Mesenchymal stem cell (in vitro differentiated cells and primary cell): ENCODE results near the gene TNRC6C.
A peak's percentile ranks its signal among the peaks of the same experiment; 100 is the strongest.

Experiments
- DNase-seq: peaks from one replicate; pipeline ENCODE4 v3.0.0-alpha.2; 2013
- H2AFZ ChIP-seq: one replicate; pipeline ENCODE4 v1.6.1; 2013; ENCODE audit warnings: low read depth, mild to moderate bottlenecking, control low read depth, inconsistent platforms, low read length, moderate library complexity
- H2AK5ac ChIP-seq: 2 replicates; pipeline ENCODE4 v1.6.1; 2013; ENCODE audit warnings: low read length, moderate library complexity, mild to moderate bottlenecking, inconsistent platforms; ENCODE audit not compliant: severe bottlenecking
- H2BK120ac ChIP-seq: one replicate; pipeline ENCODE4 v1.6.1; 2013; ENCODE audit warnings: low read depth, mild to moderate bottlenecking, inconsistent platforms, low read length, moderate library complexity
- H2BK12ac ChIP-seq, 2 experiments: one replicate each; pipeline ENCODE4 v1.6.1; 2013; ENCODE audit warnings: inconsistent platforms in 2 of 2, low read length in 2 of 2, mild to moderate bottlenecking in 2 of 2, moderate library complexity in 2 of 2, control low read depth in 1 of 2
- H2BK15ac ChIP-seq: one replicate; pipeline ENCODE4 v1.6.1; 2013; ENCODE audit warnings: mild to moderate bottlenecking, low read depth, inconsistent platforms; ENCODE audit not compliant: poor library complexity, severe bottlenecking
- H2BK5ac ChIP-seq: 2 replicates; pipeline ENCODE4 v1.6.1; 2013; ENCODE audit warnings: low read depth, mild to moderate bottlenecking, low read length, control low read depth, inconsistent platforms; ENCODE audit not compliant: poor library complexity, severe bottlenecking
- H3K14ac ChIP-seq, 2 experiments: one replicate each; pipeline ENCODE4 v1.6.1; 2013; ENCODE audit warnings: inconsistent platforms in 2 of 2, low read length in 2 of 2, control low read depth in 1 of 2, mild to moderate bottlenecking in 1 of 2, moderate library complexity in 1 of 2
- H3K18ac ChIP-seq, 2 experiments: one replicate each; pipeline ENCODE4 v1.6.1; 2013; ENCODE audit warnings: inconsistent platforms in 2 of 2, low read length in 2 of 2, control low read depth in 1 of 2, low read depth in 1 of 2, mild to moderate bottlenecking in 1 of 2
- H3K23ac ChIP-seq, 2 experiments: one replicate each; pipeline ENCODE4 v1.6.1; 2013; ENCODE audit warnings: inconsistent platforms in 2 of 2, low read length in 2 of 2, mild to moderate bottlenecking in 2 of 2, moderate library complexity in 2 of 2, control low read depth in 1 of 2
- H3K27ac ChIP-seq: 2 replicates; pipeline ENCODE4 v1.5.1; 2013; ENCODE audit warnings: mild to moderate bottlenecking, moderate library complexity, low read length, control low read depth, inconsistent platforms; ENCODE audit not compliant: poor library complexity, severe bottlenecking
- H3K27me3 ChIP-seq, 2 experiments: 2 replicates each; pipeline versions ENCODE4 v1.6.1 to v1.7.0; 2013; ENCODE audit warnings: low read length in 2 of 2, mild to moderate bottlenecking in 2 of 2, moderate library complexity in 2 of 2, control low read depth in 1 of 2, inconsistent platforms in 1 of 2; ENCODE audit not compliant: control insufficient read depth in 1 of 2, insufficient read depth in 1 of 2
- H3K36me3 ChIP-seq, 2 experiments: 2 replicates each; pipeline versions ENCODE4 v1.6.1 to v1.7.0; 2013; ENCODE audit warnings: low read length in 2 of 2, control low read depth in 1 of 2, inconsistent platforms in 1 of 2, low read depth in 1 of 2, mild to moderate bottlenecking in 1 of 2; ENCODE audit not compliant: insufficient read depth in 2 of 2, control insufficient read depth in 1 of 2
- H3K4ac ChIP-seq, 2 experiments: one replicate each; pipeline ENCODE4 v1.6.1; 2013; ENCODE audit warnings: inconsistent platforms in 2 of 2, low read length in 2 of 2, mild to moderate bottlenecking in 2 of 2, moderate library complexity in 2 of 2, control low read depth in 1 of 2, low read depth in 1 of 2
- H3K4me1 ChIP-seq: 2 replicates; pipeline ENCODE4 v1.6.1; 2013; ENCODE audit warnings: low read depth, low read length, control low read depth; ENCODE audit not compliant: control insufficient read depth, insufficient read depth
- H3K4me2 ChIP-seq: 2 replicates; pipeline ENCODE4 v1.6.1; 2013; ENCODE audit warnings: low read length, mild to moderate bottlenecking, inconsistent platforms; ENCODE audit not compliant: poor library complexity, severe bottlenecking
- H3K4me3 ChIP-seq, 2 experiments: 2 replicates each; pipeline versions ENCODE4 v1.5.1 to v1.7.0; 2013; ENCODE audit warnings: low read length in 2 of 2, mild to moderate bottlenecking in 2 of 2, control low read depth in 1 of 2, low read depth in 1 of 2; ENCODE audit not compliant: insufficient read depth in 1 of 2
- H3K79me1 ChIP-seq: replicated peaks from 2 replicates; pipeline ENCODE4 v1.6.1; 2013; ENCODE audit warnings: mild to moderate bottlenecking, control low read depth, low read length, inconsistent platforms; ENCODE audit not compliant: poor library complexity, severe bottlenecking
- H3K9ac ChIP-seq: 2 replicates; pipeline ENCODE4 v1.7.0; 2013; ENCODE audit warnings: mild to moderate bottlenecking, low read length, moderate library complexity
- H3K9me3 ChIP-seq: 2 replicates; pipeline ENCODE4 v1.7.0; 2013; ENCODE audit warnings: mild to moderate bottlenecking, low read length; ENCODE audit not compliant: control insufficient read depth
- H4K8ac ChIP-seq: one replicate; pipeline ENCODE4 v1.6.1; 2013; ENCODE audit warnings: inconsistent platforms, mild to moderate bottlenecking, low read length, moderate library complexity
- H4K91ac ChIP-seq: one replicate; pipeline ENCODE4 v1.6.1; 2013; ENCODE audit warnings: mild to moderate bottlenecking, low read length, inconsistent platforms
- WGBS: methylation state at CpG from one replicate; pipeline ENCODE4 v1.1.7; 2013; ENCODE audit warnings: mixed read lengths; 5-methylcytosine and 5-hydroxymethylcytosine counted together

The TNRC6C gene

GRCh38 chr17:78041386-78042179, 83.1 kb downstream of the TNRC6C start:
- Histone ChIP-seq H3K79me1 (peaks cover 2% of the 10 kb centered on the region), H3K36me3 (peaks cover 3 to 4% of the 10 kb centered on the region in 2 experiments), H2AK5ac (no peak overlapping the region), H3K4ac (no peak overlapping the region), H3K23ac (no peak overlapping the region), H3K9ac (peak overlapping the region; percentile 91), H3K4me2 (no peak overlapping the region), H2BK120ac (no peak overlapping the region), H2BK12ac (no peak overlapping the region), H3K4me1 (peaks cover 2% of the 10 kb centered on the region), H3K4me3 (peak overlapping the region in 1 of 2 experiments; percentile 90), H4K91ac (no peak overlapping the region), H2BK5ac (no peak overlapping the region), H2AFZ (no peak overlapping the region), H3K18ac (no peak overlapping the region), H3K27ac (no peak overlapping the region), H2BK15ac (no peak overlapping the region), H4K8ac (no peak overlapping the region), H3K14ac (no peak overlapping the region), H3K27me3 (no peaks in the 10 kb centered on the region), H3K9me3 (no peaks in the 10 kb centered on the region)
- peak; percentile 21 for DNase-seq
- WGBS, result 25% methylated on average over 2 of the region's 6 CpGs

GRCh38 chr17:78042542-78042941, 84.0 kb downstream of the TNRC6C start:
- no peak overlapping the region for H3K14ac ChIP-seq
- H3K4ac ChIP-seq, result no peak overlapping the region
- H4K91ac ChIP-seq, result no peak overlapping the region
- H3K18ac ChIP-seq, result no peak overlapping the region
- H3K27ac ChIP-seq, result no peak overlapping the region
- H4K8ac ChIP-seq, result no peak overlapping the region
- no peak overlapping the region for H2AFZ ChIP-seq
- peaks cover 0 to 4% of the 10 kb centered on the region in 2 experiments for H3K36me3 ChIP-seq
- peaks cover 2% of the 10 kb centered on the region for H3K79me1 ChIP-seq
- H3K4me2 ChIP-seq, result no peak overlapping the region
- H2BK120ac ChIP-seq, result no peak overlapping the region
- H2BK5ac ChIP-seq, result no peak overlapping the region
- H3K9ac ChIP-seq, result no peak overlapping the region
- WGBS, result 100% methylated on average over 2 of the region's 5 CpGs
- no peak overlapping the region for H2AK5ac ChIP-seq
- H3K4me3 ChIP-seq, result no peak overlapping the region
- H3K27me3 ChIP-seq, result no peaks in the 10 kb centered on the region
- DNase-seq, result no peak
- no peaks in the 10 kb centered on the region for H3K9me3 ChIP-seq
- H2BK12ac ChIP-seq, result no peak overlapping the region
- H3K23ac ChIP-seq, result no peak overlapping the region
- H2BK15ac ChIP-seq, result no peak overlapping the region
- H3K4me1 ChIP-seq, result peaks cover 2% of the 10 kb centered on the region

- DNase-seq, result no peak
- Histone ChIP-seq H2AK5ac (no peak overlapping the region), H2BK12ac (no peak overlapping the region), H3K4ac (no peak overlapping the region), H2AFZ (no peak overlapping the region), H3K79me1 (peaks cover 2% of the 10 kb centered on the region), H2BK15ac (no peak overlapping the region), H3K9ac (no peak overlapping the region), H4K91ac (no peak overlapping the region), H2BK120ac (no peak overlapping the region), H3K4me3 (no peak overlapping the region), H3K27me3 (no peaks in the 10 kb centered on the region), H3K4me1 (peaks cover 2% of the 10 kb centered on the region), H3K9me3 (no peaks in the 10 kb centered on the region), H4K8ac (no peak overlapping the region), H3K14ac (peak overlapping the region in 1 of 2 experiments; percentile 18), H3K23ac (no peak overlapping the region), H3K18ac (no peak overlapping the region), H3K4me2 (no peak overlapping the region), H3K27ac (no peak overlapping the region), H3K36me3 (peaks cover 0 to 4% of the 10 kb centered on the region in 2 experiments), H2BK5ac (no peak overlapping the region)
- WGBS, result 75% methylated on average over 1 of the region's 1 CpG
Observed at GRCh38 chr17:78043031-78043430, 84.5 kb downstream of the TNRC6C start.

- Histone ChIP-seq H3K79me1 (peaks cover 2% of the 10 kb centered on the region), H3K23ac (no peak overlapping the region), H3K36me3 (peaks cover 8 to 10% of the 10 kb centered on the region in 2 experiments), H3K4ac (no peak overlapping the region), H2AK5ac (no peak overlapping the region), H2AFZ (no peak overlapping the region), H3K4me1 (peaks cover 2% of the 10 kb centered on the region), H3K27ac (no peak overlapping the region), H3K18ac (no peak overlapping the region), H2BK5ac (no peak overlapping the region), H2BK120ac (no peak overlapping the region), H3K27me3 (no peaks in the 10 kb centered on the region), H3K9ac (no peak overlapping the region), H4K8ac (no peak overlapping the region), H3K4me2 (no peak overlapping the region), H3K9me3 (no peaks in the 10 kb centered on the region), H2BK15ac (no peak overlapping the region), H3K14ac (no peak overlapping the region), H3K4me3 (no peak overlapping the region), H4K91ac (no peak overlapping the region), H2BK12ac (no peak overlapping the region)
- 67% methylated on average over 3 of the region's 3 CpGs for WGBS
- DNase-seq, result peak; percentile 20
Observed at GRCh38 chr17:78044280-78044835, 85.9 kb downstream of the TNRC6C start.
